ENCODE results near the gene ASB6. TPM values are rescaled to one million over a fixed set of nuclear protein-coding genes. Genes with fewer than 3 reads are reported as not detected.

The ASB6 gene
- total RNA-seq, 2 experiments from 2014 or later, result 19.0 to 21.4 TPM

DNA sequence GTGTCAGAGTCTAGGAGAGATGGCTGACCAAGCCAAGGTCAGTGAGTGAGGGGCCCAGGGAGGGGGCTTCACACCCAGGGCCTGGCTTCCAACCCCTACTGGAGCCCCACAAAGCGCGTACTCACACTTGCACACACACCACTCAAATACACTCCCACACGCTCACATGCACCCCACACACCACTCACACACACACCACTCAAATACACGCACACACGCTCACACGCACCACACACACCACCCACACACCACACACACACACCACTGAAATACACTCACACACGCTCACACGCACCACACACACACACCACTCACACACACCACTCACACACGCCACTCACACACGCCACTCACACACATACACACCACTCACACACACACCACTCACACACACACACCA is 5.7 kb upstream of the ASB6 start:
- intact Hi-C loops (cut with micrococcal nuclease; ENCODE audit: unreplicated experiment), result no loop called here
- no peaks in the 10 kb centered on the region for H3K36me3 ChIP-seq (ENCODE audit: insufficient read depth, low read length)
- no peaks in the 10 kb centered on the region for H3K9me3 ChIP-seq (ENCODE audit: low read length)
- no peak overlapping the region for H3K4me2 ChIP-seq (ENCODE audit: low read length)
- H3K4me3 ChIP-seq (ENCODE audit: low read depth, low read length, poor library complexity, severe bottlenecking), result no peak overlapping the region
- no peak overlapping the region for H2AFZ ChIP-seq (ENCODE audit: low read length)
- BruUV-seq (replicated peaks), result no TSS peak
- ChIA-PET POLR2A (no interaction called here), CTCF (ENCODE audit: unreplicated experiment) (no interaction called here)
- no peak for TF ChIP-seq EZH2phosphoT487 (IDR thresholded peaks at IDR 0.05; ENCODE audit: borderline replicate concordance, low read depth, low read length)
- TF ChIP-seq, protein P1, sequence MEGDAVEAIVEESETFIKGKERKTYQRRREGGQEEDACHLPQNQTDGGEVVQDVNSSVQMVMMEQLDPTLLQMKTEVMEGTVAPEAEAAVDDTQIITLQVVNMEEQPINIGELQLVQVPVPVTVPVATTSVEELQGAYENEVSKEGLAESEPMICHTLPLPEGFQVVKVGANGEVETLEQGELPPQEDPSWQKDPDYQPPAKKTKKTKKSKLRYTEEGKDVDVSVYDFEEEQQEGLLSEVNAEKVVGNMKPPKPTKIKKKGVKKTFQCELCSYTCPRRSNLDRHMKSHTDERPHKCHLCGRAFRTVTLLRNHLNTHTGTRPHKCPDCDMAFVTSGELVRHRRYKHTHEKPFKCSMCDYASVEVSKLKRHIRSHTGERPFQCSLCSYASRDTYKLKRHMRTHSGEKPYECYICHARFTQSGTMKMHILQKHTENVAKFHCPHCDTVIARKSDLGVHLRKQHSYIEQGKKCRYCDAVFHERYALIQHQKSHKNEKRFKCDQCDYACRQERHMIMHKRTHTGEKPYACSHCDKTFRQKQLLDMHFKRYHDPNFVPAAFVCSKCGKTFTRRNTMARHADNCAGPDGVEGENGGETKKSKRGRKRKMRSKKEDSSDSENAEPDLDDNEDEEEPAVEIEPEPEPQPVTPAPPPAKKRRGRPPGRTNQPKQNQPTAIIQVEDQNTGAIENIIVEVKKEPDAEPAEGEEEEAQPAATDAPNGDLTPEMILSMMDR (conservative IDR thresholded peaks at IDR 0.05; ENCODE audit: low read length), result no peak
- no peaks in the 10 kb centered on the region for H4K20me1 ChIP-seq (ENCODE audit: insufficient read depth, low read length)
- no peak overlapping the region for H3K27ac ChIP-seq (ENCODE audit: low read depth, low read length, poor library complexity, severe bottlenecking)
- DNase-seq (ENCODE audit: low spot score), result no peak
- no peaks in the 10 kb centered on the region for H3K9me2 ChIP-seq (ENCODE audit: insufficient read depth, low read length)
- no peaks in the 10 kb centered on the region for H3K79me2 ChIP-seq (ENCODE audit: insufficient read depth, low read depth, low read length)
- H3K4me1 ChIP-seq (ENCODE audit: insufficient read depth, low read length, poor library complexity, severe bottlenecking), result no peaks in the 10 kb centered on the region

DNA sequence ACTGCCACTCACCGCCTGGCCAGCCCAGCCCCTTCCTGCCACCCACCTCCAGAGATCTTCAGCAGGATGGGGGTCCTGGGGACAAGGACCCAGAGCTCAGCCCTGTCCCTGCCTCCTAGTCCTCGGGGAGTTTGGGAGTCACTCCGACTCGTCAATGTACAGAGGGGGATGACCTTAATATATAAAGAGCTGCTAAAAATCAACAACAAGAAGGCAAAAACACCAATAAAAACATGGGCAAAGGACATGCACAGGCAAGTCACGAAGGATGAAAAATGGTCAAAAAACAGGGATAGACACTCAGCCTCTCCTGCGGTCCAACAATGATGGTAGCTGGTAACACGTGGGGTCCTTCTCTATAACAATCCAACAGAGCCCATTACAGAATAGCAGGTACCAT is 4.7 kb upstream of the ASB6 start:
- no peak for DNase-seq (ENCODE audit: low spot score)
- peaks cover 1% of the 10 kb centered on the region; the same call in 1 of the 2 replicates for H3K79me2 ChIP-seq (ENCODE audit: insufficient read depth, low read depth, low read length)
- H3K9me3 ChIP-seq (ENCODE audit: low read length), result no peaks in the 10 kb centered on the region
- H3K4me1 ChIP-seq (ENCODE audit: insufficient read depth, low read length, poor library complexity, severe bottlenecking), result no peaks in the 10 kb centered on the region
- H4K20me1 ChIP-seq (ENCODE audit: insufficient read depth, low read length), result no peaks in the 10 kb centered on the region
- ChIA-PET CTCF (ENCODE audit: unreplicated experiment) (no interaction called here), POLR2A (no interaction called here)
- no peak overlapping the region for H3K4me3 ChIP-seq (ENCODE audit: low read depth, low read length, poor library complexity, severe bottlenecking)
- H2AFZ ChIP-seq (ENCODE audit: low read length), result no peak overlapping the region
- H3K27ac ChIP-seq (ENCODE audit: low read depth, low read length, poor library complexity, severe bottlenecking), result no peak overlapping the region
- H3K36me3 ChIP-seq (ENCODE audit: insufficient read depth, low read length), result no peaks in the 10 kb centered on the region
- intact Hi-C loops (cut with micrococcal nuclease; ENCODE audit: unreplicated experiment), result no loop called here
- H3K4me2 ChIP-seq (ENCODE audit: low read length), result no peak overlapping the region
- TF ChIP-seq, protein P1 (conservative IDR thresholded peaks at IDR 0.05; ENCODE audit: low read length), result no peak
- TF ChIP-seq EZH2phosphoT487 (IDR thresholded peaks at IDR 0.05; ENCODE audit: borderline replicate concordance, low read depth, low read length), result no peak
- H3K9me2 ChIP-seq (ENCODE audit: insufficient read depth, low read length), result no peaks in the 10 kb centered on the region
- no TSS peak for BruUV-seq (replicated peaks)

DNA sequence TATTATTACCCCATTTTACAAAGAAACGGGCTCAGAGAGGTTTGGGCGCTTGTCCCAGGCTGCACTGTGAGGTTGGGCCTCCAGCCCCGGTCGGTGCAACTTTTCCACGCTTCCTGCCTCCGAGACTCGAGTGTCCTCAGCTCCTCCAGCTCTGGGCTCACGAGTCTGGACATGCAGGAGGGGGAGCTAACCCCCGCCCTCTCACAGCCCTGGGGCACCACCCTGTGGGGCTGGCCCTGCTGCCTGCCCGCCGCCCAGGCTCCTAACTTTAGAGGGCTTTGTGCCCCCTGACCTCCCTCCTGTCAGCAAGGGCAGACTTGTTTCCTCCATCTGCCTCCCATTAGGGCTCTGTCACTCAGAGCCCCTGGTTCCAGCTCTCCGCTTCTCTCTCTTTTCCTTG is 4.3 kb upstream of the ASB6 start:
- no peak for DNase-seq (ENCODE audit: low spot score)
- H3K4me2 ChIP-seq (ENCODE audit: low read length), result no peak overlapping the region
- no peak for TF ChIP-seq EZH2phosphoT487 (IDR thresholded peaks at IDR 0.05; ENCODE audit: borderline replicate concordance, low read depth, low read length)
- TF ChIP-seq, protein P1 (conservative IDR thresholded peaks at IDR 0.05; ENCODE audit: low read length), result no peak
- intact Hi-C loops (cut with micrococcal nuclease; ENCODE audit: unreplicated experiment), result no loop called here
- ChIA-PET POLR2A (no interaction called here), CTCF (ENCODE audit: unreplicated experiment) (no interaction called here)
- no peaks in the 10 kb centered on the region for H3K4me1 ChIP-seq (ENCODE audit: insufficient read depth, low read length, poor library complexity, severe bottlenecking)
- peaks cover 5% of the 10 kb centered on the region for H3K79me2 ChIP-seq (ENCODE audit: insufficient read depth, low read depth, low read length)
- H4K20me1 ChIP-seq (ENCODE audit: insufficient read depth, low read length), result no peaks in the 10 kb centered on the region
- H3K27ac ChIP-seq (ENCODE audit: low read depth, low read length, poor library complexity, severe bottlenecking), result no peak overlapping the region
- no TSS peak for BruUV-seq (replicated peaks)
- H3K4me3 ChIP-seq (ENCODE audit: low read depth, low read length, poor library complexity, severe bottlenecking), result no peak overlapping the region
- H3K36me3 ChIP-seq (ENCODE audit: insufficient read depth, low read length), result no peaks in the 10 kb centered on the region
- H3K9me2 ChIP-seq (ENCODE audit: insufficient read depth, low read length), result no peaks in the 10 kb centered on the region
- H2AFZ ChIP-seq (ENCODE audit: low read length), result no peak overlapping the region
- no peaks in the 10 kb centered on the region for H3K9me3 ChIP-seq (ENCODE audit: low read length)
